HG03432 (cell line): ENCODE results near the gene AHNAK.

Experiments used
- ATAC-seq: cut with Tn5 transposase; IDR thresholded peaks from one replicate; pipeline ENCODE4 v1.9.1; 2021; ENCODE audit warnings: mild to moderate bottlenecking, moderate library complexity; ENCODE audit not compliant: unreplicated experiment

AHNAK gene

GRCh38 chr11:62498031-62498430, 48.6 kb downstream of the AHNAK start:
- no peak for ATAC-seq

DNA sequence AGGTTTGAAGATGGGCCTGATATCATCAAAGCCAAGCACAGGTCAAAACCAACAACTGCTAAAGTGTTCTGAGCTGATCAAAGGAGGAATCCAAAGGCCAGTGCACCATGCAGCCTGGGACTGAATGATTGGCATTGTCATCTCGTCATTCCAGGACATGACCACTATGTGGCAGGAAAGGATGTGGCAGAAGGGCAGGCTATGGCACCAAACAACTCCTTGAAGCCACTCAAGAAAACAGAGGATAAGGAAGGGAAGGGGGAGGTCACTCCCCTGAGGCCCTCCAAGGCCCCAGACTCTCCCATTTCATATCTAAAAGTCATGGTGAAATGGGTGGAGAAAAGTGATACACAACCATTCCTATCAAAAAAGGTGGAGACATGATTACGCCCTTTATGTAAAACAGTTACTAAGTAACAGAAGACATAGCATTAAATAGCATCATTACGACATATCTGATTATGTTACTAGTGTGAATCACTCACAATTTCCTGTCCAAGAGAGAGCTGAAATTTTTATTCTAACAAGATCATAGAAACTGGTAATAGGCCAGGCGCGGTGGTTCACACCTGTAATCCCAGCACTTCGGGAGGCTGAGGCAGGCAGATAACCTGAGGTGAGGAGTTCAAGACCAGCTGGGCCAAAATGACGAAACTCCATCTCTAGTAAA, 49.3 kb downstream of the AHNAK start:
- ATAC-seq, result no peak

DNA sequence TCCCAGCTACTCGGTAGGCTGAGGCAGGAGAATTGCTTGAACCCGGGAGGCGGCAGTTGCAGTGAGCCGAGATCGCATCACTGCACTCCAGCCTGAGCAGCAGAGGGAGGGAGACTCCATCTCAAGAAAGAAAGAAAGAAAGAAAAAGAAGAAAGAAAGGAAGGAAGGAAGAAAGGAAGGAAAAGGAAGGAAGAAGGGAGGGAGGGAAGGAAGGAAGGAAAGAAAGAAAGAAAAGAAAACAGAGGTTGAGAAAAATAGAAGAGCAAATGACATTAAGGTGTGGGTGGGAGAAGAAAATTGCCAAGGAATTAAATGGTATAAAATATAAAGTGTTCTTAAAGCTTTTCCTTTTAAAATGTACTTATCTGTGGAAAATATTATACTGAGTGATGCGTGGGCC, 49.9 kb downstream of the AHNAK start:
- no peak for ATAC-seq

DNA sequence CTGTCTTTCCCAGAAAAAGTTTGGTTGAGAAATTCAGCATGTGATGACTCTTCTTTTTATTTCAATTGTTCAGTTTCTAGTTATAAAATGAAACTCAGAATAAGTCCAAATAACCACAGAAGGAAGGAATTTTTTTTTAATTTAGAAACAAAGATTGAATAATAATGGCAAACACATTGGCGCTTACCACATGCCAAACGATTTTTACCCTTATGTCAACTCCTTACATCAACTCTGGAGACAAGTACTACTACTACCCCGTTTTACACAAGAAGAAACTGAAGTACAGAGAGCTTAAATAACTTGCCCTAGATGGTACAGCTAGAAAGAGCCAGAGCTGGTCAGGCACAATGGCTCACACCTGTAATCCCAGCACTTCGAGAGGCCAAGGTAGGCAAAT, 52.4 kb downstream of the AHNAK start:
- no peak for ATAC-seq

DNA sequence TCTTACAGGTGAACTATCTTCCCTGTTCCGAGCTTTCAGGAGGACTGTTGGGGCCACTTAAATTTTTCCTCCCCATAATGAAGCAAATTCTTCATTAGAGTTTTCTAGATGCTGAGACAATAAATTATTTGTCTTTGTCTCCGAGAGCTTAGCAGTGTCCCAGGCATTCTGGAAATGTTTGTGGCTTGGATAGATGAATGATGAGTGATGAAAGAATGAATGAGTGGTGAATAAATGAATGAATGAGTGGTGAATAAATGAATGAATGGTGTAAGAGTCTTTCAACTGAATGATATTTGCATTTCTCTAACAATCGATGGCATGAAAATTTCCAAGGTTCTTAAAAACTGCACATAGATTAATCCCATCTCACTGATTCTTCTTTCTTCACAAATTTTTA, 52.8 kb downstream of the AHNAK start:
- no peak for ATAC-seq

GRCh38 chr11:62492586-62492985, 54.0 kb downstream of the AHNAK start:
- no peak for ATAC-seq

GRCh38 chr11:62491571-62492329, 54.9 kb downstream of the AHNAK start:
- ATAC-seq, result no peak

DNA sequence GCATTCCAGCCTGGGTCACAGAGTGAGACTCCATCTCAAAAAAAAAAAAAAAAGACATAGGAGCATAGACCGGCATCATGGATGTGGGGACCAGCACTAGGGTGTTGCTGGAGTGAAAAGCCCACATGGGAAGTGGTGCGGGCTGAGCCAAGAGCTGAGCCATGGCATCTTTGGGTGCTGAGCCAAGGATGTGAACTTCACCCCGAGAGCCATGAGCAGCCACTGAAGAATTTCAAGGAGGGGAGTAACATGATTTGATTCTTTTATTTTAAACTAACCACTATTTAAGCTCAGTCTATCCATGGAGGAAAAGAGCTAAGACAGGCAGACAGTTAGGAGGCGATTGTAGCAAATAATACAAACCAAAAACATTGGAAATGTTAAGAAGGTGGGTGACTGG, 57.4 kb downstream of the AHNAK start:
- no peak for ATAC-seq

- ATAC-seq, result no peak
Measured at GRCh38 chr11:62487738-62488551, 58.7 kb downstream of the AHNAK start.

DNA sequence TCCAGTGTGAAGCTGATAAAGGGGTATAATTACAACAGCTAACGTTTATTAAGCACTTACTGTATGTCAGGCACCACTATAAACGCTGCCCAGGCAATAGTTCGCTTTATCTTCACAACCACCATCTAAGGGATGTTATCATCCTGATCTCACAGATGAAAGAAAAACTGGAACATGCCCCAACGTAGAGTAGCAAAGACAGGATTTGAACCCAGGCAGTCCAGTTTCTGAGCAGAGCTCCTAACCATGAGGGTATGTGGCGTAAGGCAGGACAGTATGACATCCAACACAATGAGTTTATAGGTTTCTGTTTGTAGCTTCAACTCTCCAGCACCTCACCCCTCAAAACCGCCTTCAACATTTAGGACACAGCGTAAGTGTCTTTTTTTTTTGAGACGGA, 59.5 kb downstream of the AHNAK start:
- ATAC-seq, result no peak

GRCh38 chr11:62484352-62484751, 62.3 kb downstream of the AHNAK start:
- ATAC-seq, result no peak

GRCh38 chr11:62482753-62483152, 63.9 kb downstream of the AHNAK start:
- ATAC-seq, result no peak

DNA sequence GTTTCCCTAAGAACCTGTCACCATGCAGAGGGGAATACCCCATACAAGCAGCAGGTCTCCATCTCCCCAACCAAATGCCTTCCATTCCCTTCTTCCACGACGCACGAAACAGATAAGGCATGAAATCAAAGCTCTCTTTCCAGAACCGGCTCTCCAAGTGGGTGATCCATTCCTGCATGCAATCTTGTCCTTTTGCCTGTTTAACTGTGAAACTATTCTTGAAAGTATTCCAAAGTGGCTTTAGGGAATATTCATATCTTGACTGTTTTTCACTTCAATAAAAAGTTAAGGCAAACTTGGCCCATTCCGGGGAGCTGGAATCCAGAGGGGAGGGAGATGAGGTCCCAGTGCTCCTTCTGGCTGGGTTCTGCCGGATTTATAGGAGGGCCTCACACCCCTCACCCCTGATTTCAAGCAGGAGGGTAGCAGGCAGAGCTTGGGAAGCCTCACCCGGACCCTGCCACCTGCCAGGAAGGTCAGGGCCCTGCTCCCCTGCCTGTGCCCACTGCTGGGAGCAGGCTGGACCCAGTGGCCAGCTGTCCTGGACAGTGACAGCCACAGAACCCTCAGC, 66.9 kb downstream of the AHNAK start:
- ATAC-seq, result no peak

DNA sequence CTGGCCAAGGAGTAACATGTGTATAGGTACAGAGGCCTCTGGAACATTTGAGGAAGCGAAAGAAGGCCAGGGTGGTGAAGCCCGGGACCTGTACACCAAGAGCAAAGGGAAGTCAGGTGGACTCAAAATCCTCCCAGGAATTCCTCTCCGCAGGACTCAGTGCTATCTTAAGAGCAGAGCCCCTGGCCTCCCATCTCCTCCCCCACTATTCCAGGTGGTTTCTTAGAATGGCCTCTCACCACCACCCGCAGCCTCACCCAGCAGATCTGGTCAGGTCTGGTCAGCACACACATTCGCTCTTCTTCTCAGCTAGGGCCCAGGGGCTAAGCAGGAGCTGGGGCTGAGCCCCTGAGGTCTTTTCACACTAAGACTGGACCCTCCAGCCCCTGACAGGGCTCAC, 68.7 kb downstream of the AHNAK start:
- ATAC-seq, result no peak

GRCh38 chr11:62472063-62472884, 74.3 kb downstream of the AHNAK start:
- no peak for ATAC-seq

DNA sequence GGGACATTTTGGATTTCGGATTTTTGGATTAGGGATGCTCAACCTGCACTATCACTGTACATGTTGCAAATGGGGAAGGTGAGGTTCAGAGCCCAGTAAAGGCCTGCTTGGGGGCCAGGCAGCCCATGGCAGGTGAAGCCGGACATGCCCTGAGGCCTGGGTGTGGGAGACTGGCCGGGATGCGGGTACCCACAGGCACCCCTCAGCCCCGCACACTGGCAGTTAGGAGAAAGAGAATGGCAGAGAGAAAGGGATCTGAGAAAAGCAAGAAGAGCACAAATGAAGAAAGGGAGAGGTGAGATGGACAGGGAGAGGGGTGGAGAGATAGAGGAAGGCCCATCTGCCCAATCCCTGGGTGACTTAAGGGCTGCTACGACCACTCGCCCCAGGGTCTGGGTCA, 75.0 kb downstream of the AHNAK start:
- no peak for ATAC-seq

DNA sequence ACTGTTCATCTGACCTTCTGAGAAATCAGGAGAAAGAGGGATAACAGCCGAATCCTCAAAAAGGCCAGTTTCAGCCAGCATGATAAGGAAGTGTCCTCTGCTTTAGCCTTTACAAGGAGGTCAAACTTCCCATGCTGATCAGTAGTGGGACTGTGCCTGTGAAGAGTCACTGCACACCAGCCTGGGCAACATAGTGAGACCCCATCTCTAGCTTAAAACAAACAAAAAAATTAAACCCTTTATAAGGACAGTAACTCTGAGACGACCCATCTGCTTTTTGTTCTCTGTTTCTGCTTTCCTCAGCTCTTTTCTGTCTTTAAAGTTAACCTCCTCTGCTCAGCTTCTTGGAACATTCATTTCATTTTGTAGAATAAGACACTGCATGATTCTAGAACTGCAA, 78.0 kb downstream of the AHNAK start:
- no peak for ATAC-seq

DNA sequence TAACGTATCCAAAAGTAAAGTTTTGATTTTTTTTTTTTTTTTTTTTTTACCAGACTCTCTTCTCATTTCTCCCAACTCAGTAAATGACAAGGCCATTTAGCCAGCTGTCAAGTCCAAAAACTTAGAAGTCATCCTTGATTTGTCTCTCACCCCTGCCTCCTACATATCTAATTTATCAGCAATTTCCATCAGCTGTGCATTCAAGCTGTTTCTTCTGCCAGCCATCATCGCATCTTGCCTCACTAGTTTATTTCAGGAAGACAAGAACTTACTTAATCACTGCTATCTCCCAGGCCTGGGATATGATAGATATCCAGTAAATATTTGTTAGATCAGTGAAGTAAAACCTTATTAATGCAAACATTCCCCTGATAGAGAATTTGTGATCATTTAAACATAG, 80.2 kb downstream of the AHNAK start:
- ATAC-seq, result no peak

- no peak for ATAC-seq
Measured at GRCh38 chr11:62464655-62465054, 82.0 kb downstream of the AHNAK start.

DNA sequence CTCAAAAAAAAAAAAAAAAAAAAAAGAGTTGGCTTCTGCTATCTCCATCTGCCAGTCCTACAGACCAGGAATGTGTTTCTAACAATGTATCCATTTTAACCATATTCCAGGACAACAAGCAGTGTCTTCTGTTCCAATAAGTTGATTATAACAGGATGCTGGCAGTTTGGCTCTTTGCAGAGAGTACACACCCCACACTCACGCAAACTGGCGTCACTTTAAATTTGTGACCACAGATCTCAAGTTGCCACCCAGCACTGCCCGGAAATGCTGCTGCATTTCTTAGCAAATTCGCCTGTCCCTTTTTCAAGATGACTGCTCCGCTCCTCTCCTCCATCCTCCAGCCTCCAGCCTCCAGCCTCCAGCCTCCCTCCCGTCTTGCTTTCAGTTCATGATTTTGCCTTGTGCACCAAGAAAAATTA, 83.5 kb downstream of the AHNAK start:
- ATAC-seq, result no peak

DNA sequence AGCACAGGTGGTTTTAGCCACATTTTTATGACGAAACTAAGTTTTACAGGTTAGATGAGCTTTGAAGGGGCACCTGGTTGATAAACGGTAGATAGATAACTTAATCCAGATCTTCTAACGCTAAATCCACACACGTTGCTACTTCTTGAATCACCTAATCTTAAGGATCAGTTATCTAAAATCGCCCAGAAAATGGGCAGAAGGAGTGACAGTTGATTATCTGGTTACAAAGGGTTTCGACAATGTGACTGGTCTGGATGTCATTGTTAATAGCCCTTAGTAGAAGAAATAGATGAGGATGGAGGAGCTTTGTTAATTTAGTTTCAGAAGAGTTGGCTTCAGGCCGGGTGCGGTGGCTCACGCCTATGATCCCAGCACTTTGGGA, 84.1 kb downstream of the AHNAK start:
- ATAC-seq, result no peak
